Liver (tissue), 9 donors: ENCODE measurements around the gene TBC1D20. TPM values are rescaled to one million over a fixed set of nuclear protein-coding genes. Genes with fewer than 3 reads are reported as not detected.

ENCODE experiments used
- DNase-seq: peaks from one replicate; pipeline ENCODE4 v3.0.0-alpha.2; 2017; ENCODE audit warnings: low spot score
- H3K27ac ChIP-seq, 2 donors: one replicate each; pipeline ENCODE4 v1.7.0; 2013; ENCODE audit warnings: inconsistent platforms in 2 of 2, low read length in 2 of 2, control low read depth in 1 of 2, low read depth in 1 of 2, mild to moderate bottlenecking in 1 of 2
- H3K27me3 ChIP-seq, 4 donors: one replicate each; pipeline versions ENCODE4 v1.6.1 to v1.7.0; 2013; ENCODE audit warnings: low read length in 3 of 4, inconsistent platforms in 1 of 4, mild to moderate bottlenecking in 1 of 4, moderate library complexity in 1 of 4; ENCODE audit not compliant: control insufficient read depth in 4 of 4, insufficient read depth in 4 of 4
- H3K36me3 ChIP-seq, 4 donors: one replicate each; pipeline versions ENCODE4 v1.6.1 to v1.7.0; 2013; ENCODE audit warnings: low read length in 3 of 4, mild to moderate bottlenecking in 3 of 4, low read depth in 1 of 4, moderate library complexity in 1 of 4; ENCODE audit not compliant: control insufficient read depth in 4 of 4, insufficient read depth in 3 of 4
- H3K4me1 ChIP-seq, 4 donors: one replicate each; pipeline versions ENCODE4 v1.6.1 to v1.7.0; 2013; ENCODE audit warnings: low read length in 3 of 4, mild to moderate bottlenecking in 3 of 4, moderate library complexity in 1 of 4; ENCODE audit not compliant: control insufficient read depth in 4 of 4, insufficient read depth in 4 of 4
- H3K4me3 ChIP-seq, 3 donors: one replicate each; pipeline versions ENCODE4 v1.6.1 to v1.7.0; 2013; ENCODE audit warnings: low read length in 3 of 3, control low read depth in 1 of 3, low read depth in 1 of 3, mild to moderate bottlenecking in 1 of 3
- H3K9ac ChIP-seq, 2 donors: one replicate each; pipeline ENCODE4 v1.7.0; 2013; ENCODE audit warnings: low read length in 2 of 2, mild to moderate bottlenecking in 2 of 2, moderate library complexity in 2 of 2, control low read depth in 1 of 2, low read depth in 1 of 2
- H3K9me3 ChIP-seq, 4 donors: one replicate each; pipeline versions ENCODE4 v1.6.1 to v1.7.0; 2013; ENCODE audit warnings: low read length in 3 of 4; ENCODE audit not compliant: control insufficient read depth in 4 of 4
- EGR1 ChIP-seq, 2 donors: IDR thresholded peaks; 2 replicates each; pipeline ENCODE4 v1.6.1; 2016 to 2018; ENCODE audit warnings: antibody characterized with exemption in 2 of 2, low read depth in 2 of 2
- FOXA1 ChIP-seq: IDR thresholded peaks from 2 replicates; pipeline ENCODE4 v1.6.1; 2016; ENCODE audit warnings: antibody characterized with exemption
- FOXA2 ChIP-seq: IDR thresholded peaks from 2 replicates; pipeline ENCODE4 v1.6.1; 2016; ENCODE audit warnings: antibody characterized with exemption
- GABPA ChIP-seq, 2 donors: IDR thresholded peaks in 1 of 2; conservative IDR thresholded peaks in 1 of 2; 2 replicates each; pipeline ENCODE4 v1.6.1; 2016; ENCODE audit warnings: antibody characterized with exemption in 2 of 2, mild to moderate bottlenecking in 1 of 2, moderate library complexity in 1 of 2
- HNF4A ChIP-seq, 2 donors: conservative IDR thresholded peaks; 2 replicates each; pipeline ENCODE4 v1.6.1; 2016; ENCODE audit warnings: antibody characterized with exemption in 2 of 2, mild to moderate bottlenecking in 2 of 2
- HNF4G ChIP-seq: IDR thresholded peaks from 2 replicates; pipeline ENCODE4 v1.6.1; 2016; ENCODE audit warnings: antibody characterized with exemption
- JUND ChIP-seq, 2 donors: IDR thresholded peaks; 2 replicates each; pipeline ENCODE4 v1.6.1; 2016; ENCODE audit warnings: antibody characterized with exemption in 2 of 2
- NR2F2 ChIP-seq: IDR thresholded peaks from 2 replicates; pipeline ENCODE4 v1.6.1; 2016; ENCODE audit warnings: antibody characterized with exemption
- RAD21 ChIP-seq, 2 donors: IDR thresholded peaks; 2 replicates each; pipeline ENCODE4 v1.6.1; 2016; ENCODE audit warnings: antibody characterized with exemption in 2 of 2, mild to moderate bottlenecking in 2 of 2
- RXRA ChIP-seq, 2 donors: IDR thresholded peaks; 2 replicates each; pipeline ENCODE4 v1.6.1; 2017 to 2018; ENCODE audit warnings: antibody characterized with exemption in 2 of 2, mild to moderate bottlenecking in 1 of 2
- SP1 ChIP-seq: IDR thresholded peaks from 2 replicates; pipeline ENCODE4 v1.6.1; 2018; ENCODE audit warnings: antibody characterized with exemption, mild to moderate bottlenecking
- TAF1 ChIP-seq: conservative IDR thresholded peaks from 2 replicates; pipeline ENCODE4 v1.6.1; 2016; ENCODE audit warnings: antibody characterized with exemption, mild to moderate bottlenecking
- YY1 ChIP-seq: IDR thresholded peaks from 2 replicates; pipeline ENCODE4 v1.6.1; 2016; ENCODE audit warnings: antibody characterized with exemption, mild to moderate bottlenecking
- WGBS: extraction: QIAGEN DNeasy Blood & Tissue Kit; methylation state at CpG from one replicate; pipeline ENCODE4 v1.1.7; 2013; 5-methylcytosine and 5-hydroxymethylcytosine counted together
- polyA plus RNA-seq, 2 donors: library from polyadenylated mRNA; stranded (reverse) in 1 of 2; unstranded in 1 of 2; fragments of 200-250 nt in 1 of 2; fragments of >200 nt in 1 of 2; fragmentation: Nextera tagmentation in 1 of 2; extraction: Ambion mirVana in 1 of 2; gene quantifications; one replicate each; pipeline versions ENCODE4 v1.2.1 to v1.2.3, GENCODE V29; 2013 to 2015
- total RNA-seq, 2 donors: library from RNA; depleted of rRNA; stranded (reverse); fragments of >200 nt; gene quantifications; one replicate each; pipeline ENCODE4 v1.2.3, GENCODE V29; 2014
- TF ChIP-seq, protein P1 (sequence below): IDR thresholded peaks from 2 replicates; pipeline ENCODE4 v1.6.1; 2016; ENCODE audit warnings: antibody characterized with exemption, mild to moderate bottlenecking
- TF ChIP-seq, protein P2 (sequence below): fragments of 150-350 bp; IDR thresholded peaks from 2 replicates; pipeline ENCODE4 v1.5.1; 2017; ENCODE audit warnings: improper control_type of control experiment, low read depth, low read length; ENCODE audit not compliant: missing input control
- TF ChIP-seq, protein P3 (sequence below): IDR thresholded peaks from 2 replicates; pipeline ENCODE4 v1.6.1; 2016; ENCODE audit warnings: antibody characterized with exemption
- TF ChIP-seq, protein P4 (sequence below): IDR thresholded peaks from 2 replicates; pipeline ENCODE4 v1.6.1; 2016; ENCODE audit warnings: antibody characterized with exemption
- donor health status: healthy.
- donor health status: healthy.
- donor health status: healthy.
- donor health status: healthy.
- donor health status: healthy.

TBC1D20 gene
- total and polyA plus RNA-seq, 4 donors, result 8.7 to 18.9 (median 11.9) TPM

DNA sequence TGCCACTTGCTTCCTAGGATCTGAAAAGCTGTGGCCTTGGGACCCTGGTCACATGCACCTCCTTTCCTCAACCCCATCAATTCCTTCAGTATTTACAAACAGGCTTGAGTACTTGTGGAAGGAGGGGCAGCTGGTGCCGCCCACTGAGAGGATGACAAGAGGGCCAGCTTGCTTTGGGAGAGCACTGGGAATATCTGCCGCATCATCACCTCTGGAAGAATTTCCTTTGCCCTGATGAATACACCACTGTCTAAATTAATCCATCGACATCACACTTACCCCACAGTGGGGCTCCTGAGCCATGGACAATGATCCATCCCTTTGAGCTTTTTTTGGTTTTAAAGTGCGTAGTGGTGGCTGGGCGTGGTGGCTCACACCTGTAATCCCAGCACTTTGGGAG is 25.9 kb downstream of the TBC1D20 start (continued):
- TF ChIP-seq, protein P1, sequence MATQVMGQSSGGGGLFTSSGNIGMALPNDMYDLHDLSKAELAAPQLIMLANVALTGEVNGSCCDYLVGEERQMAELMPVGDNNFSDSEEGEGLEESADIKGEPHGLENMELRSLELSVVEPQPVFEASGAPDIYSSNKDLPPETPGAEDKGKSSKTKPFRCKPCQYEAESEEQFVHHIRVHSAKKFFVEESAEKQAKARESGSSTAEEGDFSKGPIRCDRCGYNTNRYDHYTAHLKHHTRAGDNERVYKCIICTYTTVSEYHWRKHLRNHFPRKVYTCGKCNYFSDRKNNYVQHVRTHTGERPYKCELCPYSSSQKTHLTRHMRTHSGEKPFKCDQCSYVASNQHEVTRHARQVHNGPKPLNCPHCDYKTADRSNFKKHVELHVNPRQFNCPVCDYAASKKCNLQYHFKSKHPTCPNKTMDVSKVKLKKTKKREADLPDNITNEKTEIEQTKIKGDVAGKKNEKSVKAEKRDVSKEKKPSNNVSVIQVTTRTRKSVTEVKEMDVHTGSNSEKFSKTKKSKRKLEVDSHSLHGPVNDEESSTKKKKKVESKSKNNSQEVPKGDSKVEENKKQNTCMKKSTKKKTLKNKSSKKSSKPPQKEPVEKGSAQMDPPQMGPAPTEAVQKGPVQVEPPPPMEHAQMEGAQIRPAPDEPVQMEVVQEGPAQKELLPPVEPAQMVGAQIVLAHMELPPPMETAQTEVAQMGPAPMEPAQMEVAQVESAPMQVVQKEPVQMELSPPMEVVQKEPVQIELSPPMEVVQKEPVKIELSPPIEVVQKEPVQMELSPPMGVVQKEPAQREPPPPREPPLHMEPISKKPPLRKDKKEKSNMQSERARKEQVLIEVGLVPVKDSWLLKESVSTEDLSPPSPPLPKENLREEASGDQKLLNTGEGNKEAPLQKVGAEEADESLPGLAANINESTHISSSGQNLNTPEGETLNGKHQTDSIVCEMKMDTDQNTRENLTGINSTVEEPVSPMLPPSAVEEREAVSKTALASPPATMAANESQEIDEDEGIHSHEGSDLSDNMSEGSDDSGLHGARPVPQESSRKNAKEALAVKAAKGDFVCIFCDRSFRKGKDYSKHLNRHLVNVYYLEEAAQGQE, result no peak

DNA sequence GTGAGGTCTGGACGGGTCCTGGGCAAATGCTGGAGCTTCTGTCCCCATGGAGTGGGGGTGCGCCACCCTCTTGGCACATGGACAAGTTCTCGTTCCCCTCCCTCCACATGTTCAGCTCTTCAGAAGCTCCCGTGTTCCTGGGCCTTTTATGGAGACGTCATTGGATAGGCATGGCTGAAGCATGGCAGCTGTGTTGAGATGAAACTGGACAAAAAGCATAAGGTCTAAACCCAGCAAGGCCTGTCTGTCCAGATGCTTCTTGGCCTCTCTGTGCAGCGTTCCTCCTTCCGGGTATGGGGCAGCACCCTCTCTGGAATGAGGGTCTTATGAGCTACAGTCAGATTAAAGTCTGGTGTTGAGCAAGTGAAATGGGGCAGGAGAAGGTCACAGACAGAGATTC is 26.8 kb downstream of the TBC1D20 start:
- Histone ChIP-seq H3K9me3 (no peaks in the 10 kb centered on the region), H3K27ac (no peak overlapping the region)
- 89% methylated on average over 7 of the region's 7 CpGs for WGBS

More for the DNA sequence above, 26.8 kb downstream of the TBC1D20 start:
- Histone ChIP-seq H3K27me3 (no peaks in the 10 kb centered on the region), H3K9ac (no peak overlapping the region), H3K4me3 (no peak overlapping the region), H3K36me3 (peaks cover 10 to 60% (median 29%) of the 10 kb centered on the region in 4 donors), H3K4me1 (peaks cover 3 to 27% (median 18%) of the 10 kb centered on the region in 4 donors)
- no peak for DNase-seq
- TF ChIP-seq, protein P2, sequence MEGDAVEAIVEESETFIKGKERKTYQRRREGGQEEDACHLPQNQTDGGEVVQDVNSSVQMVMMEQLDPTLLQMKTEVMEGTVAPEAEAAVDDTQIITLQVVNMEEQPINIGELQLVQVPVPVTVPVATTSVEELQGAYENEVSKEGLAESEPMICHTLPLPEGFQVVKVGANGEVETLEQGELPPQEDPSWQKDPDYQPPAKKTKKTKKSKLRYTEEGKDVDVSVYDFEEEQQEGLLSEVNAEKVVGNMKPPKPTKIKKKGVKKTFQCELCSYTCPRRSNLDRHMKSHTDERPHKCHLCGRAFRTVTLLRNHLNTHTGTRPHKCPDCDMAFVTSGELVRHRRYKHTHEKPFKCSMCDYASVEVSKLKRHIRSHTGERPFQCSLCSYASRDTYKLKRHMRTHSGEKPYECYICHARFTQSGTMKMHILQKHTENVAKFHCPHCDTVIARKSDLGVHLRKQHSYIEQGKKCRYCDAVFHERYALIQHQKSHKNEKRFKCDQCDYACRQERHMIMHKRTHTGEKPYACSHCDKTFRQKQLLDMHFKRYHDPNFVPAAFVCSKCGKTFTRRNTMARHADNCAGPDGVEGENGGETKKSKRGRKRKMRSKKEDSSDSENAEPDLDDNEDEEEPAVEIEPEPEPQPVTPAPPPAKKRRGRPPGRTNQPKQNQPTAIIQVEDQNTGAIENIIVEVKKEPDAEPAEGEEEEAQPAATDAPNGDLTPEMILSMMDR, result no peak
- TF ChIP-seq NR2F2 (no peak), RXRA (IDR thresholded peaks at IDR 0.05) (no peak), YY1 (no peak), GABPA (IDR thresholded peaks at IDR 0.05 in 1 of 2, conservative IDR thresholded peaks at IDR 0.05 in 1 of 2) (no peak), HNF4G (no peak), SP1 (no peak), RAD21 (IDR thresholded peaks at IDR 0.05) (no peak), TAF1 (no peak), HNF4A (conservative IDR thresholded peaks at IDR 0.05) (no peak), FOXA1 (no peak), EGR1 (IDR thresholded peaks at IDR 0.05; ENCODE audit: low read depth in 2 of 2) (no peak), JUND (IDR thresholded peaks at IDR 0.05) (no peak), FOXA2 (no peak)
- TF ChIP-seq, protein P3, sequence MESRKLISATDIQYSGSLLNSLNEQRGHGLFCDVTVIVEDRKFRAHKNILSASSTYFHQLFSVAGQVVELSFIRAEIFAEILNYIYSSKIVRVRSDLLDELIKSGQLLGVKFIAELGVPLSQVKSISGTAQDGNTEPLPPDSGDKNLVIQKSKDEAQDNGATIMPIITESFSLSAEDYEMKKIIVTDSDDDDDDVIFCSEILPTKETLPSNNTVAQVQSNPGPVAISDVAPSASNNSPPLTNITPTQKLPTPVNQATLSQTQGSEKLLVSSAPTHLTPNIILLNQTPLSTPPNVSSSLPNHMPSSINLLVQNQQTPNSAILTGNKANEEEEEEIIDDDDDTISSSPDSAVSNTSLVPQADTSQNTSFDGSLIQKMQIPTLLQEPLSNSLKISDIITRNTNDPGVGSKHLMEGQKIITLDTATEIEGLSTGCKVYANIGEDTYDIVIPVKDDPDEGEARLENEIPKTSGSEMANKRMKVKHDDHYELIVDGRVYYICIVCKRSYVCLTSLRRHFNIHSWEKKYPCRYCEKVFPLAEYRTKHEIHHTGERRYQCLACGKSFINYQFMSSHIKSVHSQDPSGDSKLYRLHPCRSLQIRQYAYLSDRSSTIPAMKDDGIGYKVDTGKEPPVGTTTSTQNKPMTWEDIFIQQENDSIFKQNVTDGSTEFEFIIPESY, result no peak
- TF ChIP-seq, protein P1, result no peak
- TF ChIP-seq, protein P4, sequence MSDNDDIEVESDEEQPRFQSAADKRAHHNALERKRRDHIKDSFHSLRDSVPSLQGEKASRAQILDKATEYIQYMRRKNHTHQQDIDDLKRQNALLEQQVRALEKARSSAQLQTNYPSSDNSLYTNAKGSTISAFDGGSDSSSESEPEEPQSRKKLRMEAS, result no peak
